Mucosa of rectum (tissue), 2 donors: Measurements from ENCODE around the gene THTPA.

Experiments used
- H3K27ac ChIP-seq, 2 donors: one replicate each; pipeline ENCODE4 v1.7.0; 2013; ENCODE audit warnings: inconsistent platforms in 2 of 2, low read depth in 2 of 2, low read length in 2 of 2
- H3K27me3 ChIP-seq, 2 donors: one replicate each; pipeline ENCODE4 v1.7.0; 2013; ENCODE audit warnings: low read length in 2 of 2; ENCODE audit not compliant: control insufficient read depth in 2 of 2, insufficient read depth in 2 of 2
- H3K36me3 ChIP-seq, 2 donors: one replicate each; pipeline ENCODE4 v1.7.0; 2013; ENCODE audit warnings: low read length in 2 of 2; ENCODE audit not compliant: control insufficient read depth in 2 of 2, insufficient read depth in 2 of 2
- H3K4me1 ChIP-seq, 2 donors: one replicate each; pipeline ENCODE4 v1.7.0; 2013; ENCODE audit warnings: low read length in 2 of 2, mild to moderate bottlenecking in 1 of 2; ENCODE audit not compliant: control insufficient read depth in 2 of 2, insufficient read depth in 2 of 2
- H3K4me3 ChIP-seq, 2 donors: one replicate each; pipeline ENCODE4 v1.7.0; 2013; ENCODE audit warnings: low read length in 2 of 2
- H3K9ac ChIP-seq, 2 donors: one replicate each; pipeline ENCODE4 v1.7.0; 2013; ENCODE audit warnings: low read length in 2 of 2, low read depth in 1 of 2, mild to moderate bottlenecking in 1 of 2
- H3K9me3 ChIP-seq, 2 donors: one replicate each; pipeline ENCODE4 v1.7.0; 2013; ENCODE audit warnings: low read length in 2 of 2; ENCODE audit not compliant: control insufficient read depth in 2 of 2
- donor health status: healthy.
- donor health status: Normal muscosa, but diverticular disease.

Gene THTPA

GRCh38 chr14:23555882-23556699 is at the start of gene THTPA:
Gene THTPA (plus strand): TSS chr14:23556271. CDS start chr14:23556758, 487 bp downstream.
- Histone ChIP-seq H3K27ac (peak within 1 kb of the TSS; percentile 94 to 98), H3K9ac (peak within 1 kb of the TSS; percentile 91 to 93), H3K4me1 (peaks cover 9 to 11% of the 10 kb centered on the region in 2 donors)

GRCh38 chr14:23512156-23512555 is 43.9 kb upstream of the THTPA start:
- H3K27ac ChIP-seq: no peak overlapping the region
- H3K4me3 ChIP-seq: peak overlapping the region in 1 of 2 donors; percentile 39
- no peaks in the 10 kb centered on the region for H3K27me3 ChIP-seq
- no peaks in the 10 kb centered on the region for H3K36me3 ChIP-seq
- H3K4me1 ChIP-seq: no peaks in the 10 kb centered on the region
- H3K9me3 ChIP-seq: no peaks in the 10 kb centered on the region
- no peak overlapping the region for H3K9ac ChIP-seq

More at GRCh38 chr14:23555882-23556699, at the start of gene THTPA:
- peaks cover 17 to 21% of the 10 kb centered on the region in 2 donors for H3K36me3 ChIP-seq
- no peaks in the 10 kb centered on the region for H3K27me3 ChIP-seq
- no peaks in the 10 kb centered on the region for H3K9me3 ChIP-seq
- H3K4me3 ChIP-seq: peak within 1 kb of the TSS; percentile 93 to 94

GRCh38 chr14:23513005-23513817 is 42.9 kb upstream of the THTPA start:
- H3K36me3 ChIP-seq: no peaks in the 10 kb centered on the region
- no peak overlapping the region for H3K9ac ChIP-seq
- no peaks in the 10 kb centered on the region for H3K27me3 ChIP-seq
- H3K27ac ChIP-seq: no peak overlapping the region
- H3K9me3 ChIP-seq: no peaks in the 10 kb centered on the region
- H3K4me3 ChIP-seq: no peak overlapping the region
- H3K4me1 ChIP-seq: no peaks in the 10 kb centered on the region

- H3K27me3 ChIP-seq: no peaks in the 10 kb centered on the region
- H3K9me3 ChIP-seq: no peaks in the 10 kb centered on the region
- H3K4me3 ChIP-seq: no peak overlapping the region
- no peaks in the 10 kb centered on the region for H3K36me3 ChIP-seq
- H3K27ac ChIP-seq: no peak overlapping the region
- no peaks in the 10 kb centered on the region for H3K4me1 ChIP-seq
- no peak overlapping the region for H3K9ac ChIP-seq
Measured at GRCh38 chr14:23513818-23514643, 42.0 kb upstream of the THTPA start.

- H3K4me3 ChIP-seq: no peak overlapping the region
- no peak overlapping the region for H3K27ac ChIP-seq
- no peaks in the 10 kb centered on the region for H3K4me1 ChIP-seq
- H3K9ac ChIP-seq: no peak overlapping the region
- H3K27me3 ChIP-seq: no peaks in the 10 kb centered on the region
- H3K9me3 ChIP-seq: no peaks in the 10 kb centered on the region
- H3K36me3 ChIP-seq: no peaks in the 10 kb centered on the region
Measured at GRCh38 chr14:23514644-23514957, 41.5 kb upstream of the THTPA start.

GRCh38 chr14:23517650-23518326 is 38.3 kb upstream of the THTPA start:
- Histone ChIP-seq H3K36me3 (no peaks in the 10 kb centered on the region), H3K9me3 (no peaks in the 10 kb centered on the region), H3K4me1 (no peaks in the 10 kb centered on the region), H3K27me3 (no peaks in the 10 kb centered on the region), H3K9ac (no peak overlapping the region), H3K27ac (no peak overlapping the region), H3K4me3 (no peak overlapping the region)

GRCh38 chr14:23518709-23519108 is 37.4 kb upstream of the THTPA start:
- H3K4me1 ChIP-seq: no peaks in the 10 kb centered on the region
- no peaks in the 10 kb centered on the region for H3K9me3 ChIP-seq
- no peak overlapping the region for H3K27ac ChIP-seq
- no peak overlapping the region for H3K9ac ChIP-seq
- H3K27me3 ChIP-seq: no peaks in the 10 kb centered on the region
- no peaks in the 10 kb centered on the region for H3K36me3 ChIP-seq
- no peak overlapping the region for H3K4me3 ChIP-seq

- Histone ChIP-seq H3K36me3 (no peaks in the 10 kb centered on the region), H3K27me3 (no peaks in the 10 kb centered on the region), H3K9ac (no peak overlapping the region), H3K27ac (no peak overlapping the region), H3K4me3 (no peak overlapping the region), H3K4me1 (no peaks in the 10 kb centered on the region), H3K9me3 (no peaks in the 10 kb centered on the region)
Measured at GRCh38 chr14:23520899-23521533, 35.1 kb upstream of the THTPA start.
